Measurements from ENCODE around the gene HPSE. TPM values are rescaled to one million over a fixed set of nuclear protein-coding genes. Genes with fewer than 3 reads are reported as not detected.

Gene HPSE
- total RNA-seq, 4 donors from 2014 or later = 0.63 to 3.1 (median 1.3) TPM

DNA sequence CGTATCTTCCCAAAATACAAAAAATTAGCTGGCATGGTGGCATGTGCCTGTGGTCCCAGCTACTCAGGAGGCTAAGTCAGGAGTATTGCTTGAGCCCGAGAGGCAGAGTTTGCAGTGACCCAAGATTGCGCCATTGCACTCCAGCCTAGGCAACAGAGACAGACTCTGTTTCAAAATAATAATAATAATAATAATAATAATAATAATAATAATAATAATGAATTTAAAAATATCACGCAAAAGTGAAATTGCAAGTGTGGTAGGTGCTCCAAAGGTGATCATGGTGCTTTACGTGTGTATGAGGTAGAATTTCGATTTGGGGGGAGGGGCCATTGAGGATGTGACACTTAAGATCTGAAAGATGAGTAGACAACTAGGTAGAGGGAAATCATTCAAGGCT lies 4.9 kb upstream of the HPSE start:
- no peak overlapping the region for H3K27ac ChIP-seq
- 86 to 95% methylated on average over 6 of the region's 6 CpGs for WGBS, 2 donors
- DNase-seq = no peak
- no peaks in the 10 kb centered on the region for H3K36me3 ChIP-seq
- intact Hi-C loops (cut with DNase I) = no loop called here
- no peaks in the 10 kb centered on the region for H3K27me3 ChIP-seq
- H3K4me1 ChIP-seq = peaks cover 7 to 8% of the 10 kb centered on the region in 2 donors
- no peaks in the 10 kb centered on the region for H3K9me3 ChIP-seq
- TF ChIP-seq CTCF (IDR thresholded peaks at IDR 0.05) (no peak), POLR2A (IDR thresholded peaks at IDR 0.05) (no peak)
- no peak overlapping the region for H3K4me3 ChIP-seq (replicated peaks in 1 of 3)

DNA sequence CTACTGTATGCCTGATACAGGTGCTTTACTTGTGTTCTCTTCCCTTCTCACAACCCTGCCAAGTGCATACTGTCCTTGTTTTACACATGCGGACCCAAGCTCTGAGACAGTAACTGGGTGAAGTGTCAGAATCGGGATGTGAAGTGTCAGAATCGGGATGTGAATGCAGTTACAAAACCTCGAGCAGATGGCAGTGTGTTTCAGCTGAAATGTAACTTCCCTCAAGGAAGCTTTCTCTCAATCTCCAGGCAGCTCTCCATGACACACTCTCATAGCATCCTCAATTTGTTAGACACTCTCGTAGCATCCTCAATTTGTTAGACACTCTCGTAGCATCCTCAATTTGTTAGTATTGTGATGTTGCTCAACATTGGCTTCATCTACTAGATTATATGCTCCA lies 1.1 kb upstream of the HPSE start:
- H3K36me3 ChIP-seq = no peaks in the 10 kb centered on the region
- TF ChIP-seq CTCF (IDR thresholded peaks at IDR 0.05) (no peak), POLR2A (IDR thresholded peaks at IDR 0.05) (no peak)
- no peak overlapping the region for H3K4me3 ChIP-seq (replicated peaks in 1 of 3)
- H3K27me3 ChIP-seq = no peaks in the 10 kb centered on the region
- no peak for DNase-seq
- 44 to 47% methylated on average over 6 of the region's 6 CpGs for WGBS, 2 donors
- no peak overlapping the region for H3K27ac ChIP-seq
- no peaks in the 10 kb centered on the region for H3K9me3 ChIP-seq
- peaks cover 8 to 12% of the 10 kb centered on the region in 2 donors for H3K4me1 ChIP-seq
- intact Hi-C loops (cut with DNase I) = no loop called here

DNA sequence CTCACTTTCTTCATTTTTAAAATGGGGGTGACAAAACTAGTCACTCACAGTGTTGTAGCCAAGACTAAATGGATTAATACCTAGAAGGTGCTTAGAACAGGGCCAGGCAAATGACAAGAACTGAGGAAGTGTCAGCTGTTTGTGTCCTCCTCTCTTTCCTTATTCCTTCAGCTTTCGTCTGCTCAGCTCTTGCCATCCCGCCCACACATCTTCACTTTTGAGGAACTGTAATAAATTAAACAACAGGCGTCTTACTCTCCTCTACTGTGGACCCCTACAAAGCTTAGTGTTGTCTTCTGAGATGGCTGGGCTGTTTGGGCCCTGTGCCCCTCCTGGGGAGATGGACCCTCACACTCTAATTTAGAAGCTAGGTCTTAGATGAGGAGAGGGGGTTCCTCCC lies 2.7 kb downstream of the HPSE start:
- no peaks in the 10 kb centered on the region for H3K27me3 ChIP-seq
- H3K9me3 ChIP-seq = no peaks in the 10 kb centered on the region
- no peaks in the 10 kb centered on the region for H3K36me3 ChIP-seq
- no peak overlapping the region for H3K27ac ChIP-seq
- DNase-seq = no peak
- no peak overlapping the region for H3K4me3 ChIP-seq (replicated peaks in 1 of 3)
- TF ChIP-seq CTCF (IDR thresholded peaks at IDR 0.05) = no peak
- no peak for TF ChIP-seq POLR2A (IDR thresholded peaks at IDR 0.05)
- intact Hi-C loops (cut with DNase I) = no loop called here
- WGBS, 2 donors = 85 to 93% methylated on average over 3 of the region's 3 CpGs
- peaks cover 8 to 12% of the 10 kb centered on the region in 2 donors for H3K4me1 ChIP-seq

DNA sequence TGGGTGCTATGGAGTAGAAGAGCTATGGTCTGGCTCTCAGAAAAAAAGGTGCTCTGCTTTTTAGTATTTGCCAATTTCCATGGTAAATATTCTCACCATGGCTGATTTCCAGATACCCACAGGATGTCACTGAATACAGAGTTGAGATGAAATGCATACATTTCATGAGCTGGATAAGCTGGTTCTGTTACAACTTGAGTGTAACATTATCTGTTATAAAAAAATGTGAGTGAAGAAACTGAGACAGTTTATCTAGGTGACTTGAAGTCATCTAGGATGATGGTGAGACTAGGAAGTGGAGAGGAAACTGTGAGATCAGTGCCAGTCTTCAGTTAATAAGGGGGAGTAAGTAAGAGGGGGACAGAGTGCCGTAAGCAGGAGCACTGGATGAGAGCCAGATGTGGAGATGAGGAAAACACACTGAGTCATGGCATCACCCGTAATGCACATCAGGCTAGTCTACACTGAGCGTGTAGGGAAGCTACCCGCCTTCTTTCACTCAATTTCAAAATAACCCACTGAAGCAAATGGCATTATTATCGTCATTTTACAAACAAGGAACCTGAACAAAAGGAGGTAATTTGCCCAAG lies 5.0 kb downstream of the HPSE start:
- no peaks in the 10 kb centered on the region for H3K27me3 ChIP-seq
- peaks cover 0 to 5% of the 10 kb centered on the region in 2 donors for H3K4me1 ChIP-seq
- no peak for TF ChIP-seq CTCF (IDR thresholded peaks at IDR 0.05)
- no peak for TF ChIP-seq POLR2A (IDR thresholded peaks at IDR 0.05)
- 85 to 87% methylated on average over 5 of the region's 5 CpGs for WGBS, 2 donors
- no peak overlapping the region for H3K4me3 ChIP-seq (replicated peaks in 1 of 3)
- no peaks in the 10 kb centered on the region for H3K9me3 ChIP-seq
- no peak overlapping the region for H3K27ac ChIP-seq
- no peak for DNase-seq
- intact Hi-C loops (cut with DNase I) = no loop called here
- no peaks in the 10 kb centered on the region for H3K36me3 ChIP-seq

DNA sequence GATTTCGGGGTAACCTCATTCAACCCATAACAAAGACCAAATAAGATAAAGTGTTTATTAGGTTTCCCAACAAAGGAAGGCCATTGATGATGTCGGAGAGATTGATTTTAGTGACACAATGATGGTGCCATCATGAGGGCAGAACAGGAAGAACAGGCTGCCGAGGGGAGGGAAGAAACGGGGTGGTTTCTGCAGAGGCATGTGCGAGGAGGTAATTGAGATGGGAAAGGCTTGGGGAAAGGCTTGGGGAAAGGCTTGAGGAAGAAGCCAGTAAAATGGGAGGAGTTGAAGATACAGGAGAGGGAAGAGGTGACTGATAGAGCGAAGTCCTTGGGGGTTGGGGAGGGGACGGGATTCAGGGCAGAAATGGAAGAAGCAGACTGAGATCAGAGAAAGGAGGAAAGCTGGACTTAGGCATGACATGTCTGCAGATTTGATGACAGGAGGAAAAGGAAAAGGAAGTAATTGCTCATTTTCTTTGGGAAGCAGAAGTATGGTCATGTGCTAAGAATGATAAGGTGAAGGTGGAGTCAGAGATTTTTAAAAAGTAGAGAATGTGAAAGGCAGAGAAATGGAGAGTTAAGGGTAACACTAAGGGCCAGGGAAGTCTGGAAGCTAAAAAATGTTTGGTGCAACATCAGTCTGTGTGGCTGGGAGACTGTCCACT lies 6.0 kb downstream of the HPSE start:
- no peak for DNase-seq
- no peak overlapping the region for H3K4me3 ChIP-seq (replicated peaks in 1 of 3)
- no peaks in the 10 kb centered on the region for H3K9me3 ChIP-seq
- no peaks in the 10 kb centered on the region for H3K27me3 ChIP-seq
- TF ChIP-seq CTCF (IDR thresholded peaks at IDR 0.05) = no peak
- TF ChIP-seq POLR2A (IDR thresholded peaks at IDR 0.05) = no peak
- intact Hi-C loops (cut with DNase I) = no loop called here
- H3K27ac ChIP-seq = no peak overlapping the region
- no peaks in the 10 kb centered on the region for H3K4me1 ChIP-seq
- 46 to 55% methylated on average over 7 of the region's 7 CpGs for WGBS, 2 donors
- H3K36me3 ChIP-seq = no peaks in the 10 kb centered on the region
